ENCODE data around the gene WDR1. TPM values are rescaled to one million over a fixed set of nuclear protein-coding genes. Genes with fewer than 3 reads are reported as not detected.

WDR1 gene
- total and polyA plus RNA-seq, 2 donors from 2014 or later = 176 to 313 TPM

DNA sequence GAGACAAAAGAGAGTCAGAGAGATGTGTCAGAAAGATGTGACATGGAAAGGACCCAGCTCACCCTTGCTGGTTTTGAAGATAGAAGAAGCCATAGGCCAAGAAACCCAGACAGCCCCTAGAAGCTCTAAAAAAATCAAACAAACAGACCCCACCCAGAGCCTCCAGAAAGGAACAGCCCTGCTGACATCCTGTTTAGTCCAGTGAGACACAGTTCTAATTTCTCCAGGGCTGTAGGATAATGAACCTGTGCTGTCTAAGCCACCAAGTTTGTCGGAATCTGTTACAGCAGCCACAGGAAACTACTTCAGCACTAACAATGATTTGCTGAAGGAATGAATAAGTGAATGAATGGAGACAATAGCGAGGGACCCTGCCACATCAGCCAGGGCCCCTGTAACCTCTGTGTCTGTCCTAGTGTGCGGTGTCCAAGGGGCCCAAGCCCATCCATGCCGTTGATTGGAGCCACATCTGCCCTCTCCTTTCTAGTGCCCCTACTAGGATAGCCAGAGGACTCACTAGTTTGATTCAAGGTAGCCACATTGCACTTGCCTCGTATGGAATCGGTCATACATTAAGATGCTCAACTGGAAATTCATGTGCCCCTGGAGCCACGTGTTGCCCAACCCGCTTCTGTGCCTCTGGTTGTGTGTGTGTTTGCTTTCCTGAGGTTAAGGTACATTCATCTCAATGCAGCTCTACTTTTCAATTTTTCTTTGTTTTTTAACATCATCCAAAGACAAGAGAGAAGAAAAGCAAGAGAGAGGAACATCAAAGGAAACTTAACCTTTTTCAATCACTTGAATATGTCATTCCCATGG lies 62.8 kb downstream of the WDR1 start:
- H3K4me3 ChIP-seq (ENCODE audit: low read length in 3 of 3) = no peak overlapping the region
- intact Hi-C loops (cut with DNase I) = no loop called here
- no peaks in the 10 kb centered on the region for H3K27me3 ChIP-seq (ENCODE audit: control insufficient read depth, insufficient read depth, low read length)
- H3K9me3 ChIP-seq (ENCODE audit: control insufficient read depth in 2 of 3, insufficient read depth in 1 of 3, low read length in 3 of 3) = no peaks in the 10 kb centered on the region
- no peak overlapping the region for H3K9ac ChIP-seq (ENCODE audit: low read length in 3 of 3)
- FAIRE-seq = no peak
- no peaks in the 10 kb centered on the region for H3K36me3 ChIP-seq (ENCODE audit: control insufficient read depth in 2 of 3, insufficient read depth in 3 of 3, low read length in 3 of 3)
- H3K4me1 ChIP-seq (ENCODE audit: control insufficient read depth in 2 of 3, insufficient read depth in 2 of 3, low read depth in 1 of 3, low read length in 3 of 3) = peaks cover 0 to 44% (median 15%) of the 10 kb centered on the region in 3 donors
- DNase-seq = peak in 1 of 5 donors; percentile 19
- H3K27ac ChIP-seq (ENCODE audit: low read depth in 2 of 2, low read length in 2 of 2) = peak overlapping the region; percentile 83 to 89
- TF ChIP-seq, protein P1, sequence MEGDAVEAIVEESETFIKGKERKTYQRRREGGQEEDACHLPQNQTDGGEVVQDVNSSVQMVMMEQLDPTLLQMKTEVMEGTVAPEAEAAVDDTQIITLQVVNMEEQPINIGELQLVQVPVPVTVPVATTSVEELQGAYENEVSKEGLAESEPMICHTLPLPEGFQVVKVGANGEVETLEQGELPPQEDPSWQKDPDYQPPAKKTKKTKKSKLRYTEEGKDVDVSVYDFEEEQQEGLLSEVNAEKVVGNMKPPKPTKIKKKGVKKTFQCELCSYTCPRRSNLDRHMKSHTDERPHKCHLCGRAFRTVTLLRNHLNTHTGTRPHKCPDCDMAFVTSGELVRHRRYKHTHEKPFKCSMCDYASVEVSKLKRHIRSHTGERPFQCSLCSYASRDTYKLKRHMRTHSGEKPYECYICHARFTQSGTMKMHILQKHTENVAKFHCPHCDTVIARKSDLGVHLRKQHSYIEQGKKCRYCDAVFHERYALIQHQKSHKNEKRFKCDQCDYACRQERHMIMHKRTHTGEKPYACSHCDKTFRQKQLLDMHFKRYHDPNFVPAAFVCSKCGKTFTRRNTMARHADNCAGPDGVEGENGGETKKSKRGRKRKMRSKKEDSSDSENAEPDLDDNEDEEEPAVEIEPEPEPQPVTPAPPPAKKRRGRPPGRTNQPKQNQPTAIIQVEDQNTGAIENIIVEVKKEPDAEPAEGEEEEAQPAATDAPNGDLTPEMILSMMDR (IDR thresholded peaks at IDR 0.05; ENCODE audit: borderline replicate concordance, extremely low read depth, insufficient read depth) = no peak

DNA sequence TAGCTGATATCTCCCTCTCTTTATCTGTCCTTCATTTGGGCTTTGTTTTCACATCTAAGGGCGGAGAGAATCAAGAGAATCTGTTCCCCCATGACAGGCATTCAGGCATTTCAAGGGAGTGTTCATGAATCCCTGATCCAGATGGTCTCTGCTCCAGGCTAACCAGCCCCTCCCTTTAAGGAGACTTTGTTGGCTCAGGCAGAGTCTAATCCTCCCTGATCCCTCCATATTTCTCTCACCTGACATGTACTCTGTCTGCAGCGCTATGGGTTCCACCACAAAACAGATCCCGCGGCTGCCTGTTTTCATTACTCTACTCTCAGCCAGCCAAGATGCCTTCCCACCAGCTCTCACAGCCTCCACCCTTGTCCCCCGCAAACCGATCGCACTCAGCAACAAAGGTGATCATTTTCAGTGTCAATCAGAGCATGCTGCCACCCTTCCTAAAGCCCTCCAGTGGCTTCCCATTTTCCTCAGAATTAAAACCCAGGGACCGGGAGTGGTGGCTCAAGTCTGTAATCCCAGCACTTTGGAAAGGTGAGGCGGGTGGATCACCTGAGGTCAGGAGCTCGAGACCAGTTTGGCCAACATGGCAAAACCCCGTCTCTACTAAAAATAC lies 65.0 kb downstream of the WDR1 start:
- FAIRE-seq (no peak), DNase-seq (peak in 2 of 5 donors; percentile 39 to 49)
- no peaks in the 10 kb centered on the region for H3K36me3 ChIP-seq (ENCODE audit: control insufficient read depth in 2 of 3, insufficient read depth in 3 of 3, low read length in 3 of 3)
- H3K27me3 ChIP-seq (ENCODE audit: control insufficient read depth, insufficient read depth, low read length) = no peaks in the 10 kb centered on the region
- H3K4me1 ChIP-seq (ENCODE audit: control insufficient read depth in 2 of 3, insufficient read depth in 2 of 3, low read depth in 1 of 3, low read length in 3 of 3) = peaks cover 0 to 36% (median 10%) of the 10 kb centered on the region in 3 donors
- H3K4me3 ChIP-seq (ENCODE audit: low read length in 3 of 3) = no peak overlapping the region
- no peak overlapping the region for H3K27ac ChIP-seq (ENCODE audit: low read depth in 2 of 2, low read length in 2 of 2)
- no peaks in the 10 kb centered on the region for H3K9me3 ChIP-seq (ENCODE audit: control insufficient read depth in 2 of 3, insufficient read depth in 1 of 3, low read length in 3 of 3)
- intact Hi-C loops (cut with DNase I) = no loop called here
- H3K9ac ChIP-seq (ENCODE audit: low read length in 3 of 3) = no peak overlapping the region
- TF ChIP-seq, protein P1 (IDR thresholded peaks at IDR 0.05; ENCODE audit: borderline replicate concordance, extremely low read depth, insufficient read depth) = no peak

DNA sequence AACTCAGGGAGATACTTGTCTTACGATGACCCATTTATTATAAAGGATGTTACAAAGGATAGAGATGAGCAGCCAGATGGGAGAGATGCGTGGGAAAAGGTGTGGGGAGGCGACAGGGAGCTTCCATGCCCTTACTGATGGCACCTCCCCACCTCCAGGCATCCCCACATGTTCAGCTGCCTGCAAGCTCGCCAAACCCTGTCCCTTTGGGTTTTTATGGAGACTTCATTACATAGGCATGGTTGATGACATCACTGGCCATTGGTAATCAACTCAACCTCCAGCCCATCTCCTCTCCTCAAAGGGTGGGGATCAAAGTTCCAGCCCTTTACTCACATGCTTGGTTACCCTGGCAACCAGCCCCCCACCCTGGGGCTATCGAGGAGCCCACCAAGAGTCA lies 65.9 kb downstream of the WDR1 start:
- no peaks in the 10 kb centered on the region for H3K36me3 ChIP-seq (ENCODE audit: control insufficient read depth in 2 of 3, insufficient read depth in 3 of 3, low read length in 3 of 3)
- TF ChIP-seq, protein P1 (IDR thresholded peaks at IDR 0.05; ENCODE audit: borderline replicate concordance, extremely low read depth, insufficient read depth) = no peak
- no peaks in the 10 kb centered on the region for H3K27me3 ChIP-seq (ENCODE audit: control insufficient read depth, insufficient read depth, low read length)
- peaks cover 0 to 34% (median 7%) of the 10 kb centered on the region in 3 donors for H3K4me1 ChIP-seq (ENCODE audit: control insufficient read depth in 2 of 3, insufficient read depth in 2 of 3, low read depth in 1 of 3, low read length in 3 of 3)
- no peak overlapping the region for H3K27ac ChIP-seq (ENCODE audit: low read depth in 2 of 2, low read length in 2 of 2)
- H3K9ac ChIP-seq (ENCODE audit: low read length in 3 of 3) = no peak overlapping the region
- no peaks in the 10 kb centered on the region for H3K9me3 ChIP-seq (ENCODE audit: control insufficient read depth in 2 of 3, insufficient read depth in 1 of 3, low read length in 3 of 3)
- intact Hi-C loops (cut with DNase I) = no loop called here
- FAIRE-seq (no peak), DNase-seq (peak in 1 of 5 donors; percentile 28)
- no peak overlapping the region for H3K4me3 ChIP-seq (ENCODE audit: low read length in 3 of 3)

Data from kidney (tissue), 14 donors.